Measurements from ENCODE around the gene RIMBP2.

The RIMBP2 gene

DNA sequence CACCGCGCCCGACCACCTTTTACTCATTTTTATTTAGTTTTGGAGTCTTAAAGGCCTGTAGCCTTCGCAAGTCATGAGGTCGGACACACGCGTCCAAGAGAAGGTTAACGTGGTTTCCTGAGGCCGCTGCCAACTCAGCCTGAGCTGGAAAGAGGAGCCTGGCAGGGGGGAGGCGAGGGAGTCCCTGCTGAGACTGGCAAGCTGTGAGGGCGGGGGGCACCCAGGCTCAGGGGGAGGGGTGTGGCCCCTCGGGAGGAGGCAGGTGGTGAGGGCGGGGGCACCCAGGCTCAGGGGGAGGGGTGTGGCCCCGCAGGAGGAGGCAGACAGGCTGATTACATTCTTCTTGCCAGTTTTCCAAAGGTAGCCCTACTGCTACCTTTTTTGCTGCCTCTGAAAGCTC, 235.2 kb downstream of the RIMBP2 start:
- no peak overlapping the region for H3K27ac ChIP-seq (ENCODE audit: extremely low read depth, low read depth, low read length)
- CTCF ChIA-PET = no interaction called here
- POLR2A ChIA-PET = no interaction called here

DNA sequence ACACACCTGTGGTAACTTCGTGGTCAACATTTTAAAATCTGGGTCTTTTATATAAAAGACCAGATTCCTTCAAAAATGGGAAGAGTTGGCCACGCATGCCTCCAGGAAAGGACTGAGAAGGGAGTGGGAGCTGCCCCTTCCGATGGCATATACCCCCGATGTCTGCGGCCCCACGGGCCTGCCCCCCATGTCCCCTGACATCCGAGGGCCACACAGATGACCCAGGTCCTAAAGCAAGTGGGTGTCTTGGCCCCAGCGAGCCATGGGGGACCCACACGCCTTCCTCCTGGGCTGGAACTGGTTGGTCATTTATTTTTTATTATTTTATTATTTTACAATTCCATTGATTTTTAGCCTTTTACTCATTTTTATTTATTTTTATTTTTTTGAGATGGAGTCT, 235.9 kb downstream of the RIMBP2 start:
- TF ChIP-seq, protein P1, sequence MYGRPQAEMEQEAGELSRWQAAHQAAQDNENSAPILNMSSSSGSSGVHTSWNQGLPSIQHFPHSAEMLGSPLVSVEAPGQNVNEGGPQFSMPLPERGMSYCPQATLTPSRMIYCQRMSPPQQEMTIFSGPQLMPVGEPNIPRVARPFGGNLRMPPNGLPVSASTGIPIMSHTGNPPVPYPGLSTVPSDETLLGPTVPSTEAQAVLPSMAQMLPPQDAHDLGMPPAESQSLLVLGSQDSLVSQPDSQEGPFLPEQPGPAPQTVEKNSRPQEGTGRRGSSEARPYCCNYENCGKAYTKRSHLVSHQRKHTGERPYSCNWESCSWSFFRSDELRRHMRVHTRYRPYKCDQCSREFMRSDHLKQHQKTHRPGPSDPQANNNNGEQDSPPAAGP (tag by site-specific recombination; IDR thresholded peaks at IDR 0.05) = no peak
- TF ChIP-seq MZF1 (tag by site-specific recombination; IDR thresholded peaks at IDR 0.05; ENCODE audit: borderline replicate concordance) (no peak), ZNF777 (tag by site-specific recombination; IDR thresholded peaks at IDR 0.05; ENCODE audit: borderline replicate concordance) (no peak), ZBTB8A (tag by site-specific recombination; IDR thresholded peaks at IDR 0.05) (no peak), ZNF692 (tag by site-specific recombination; IDR thresholded peaks at IDR 0.05) (no peak), ZNF311 (tag by site-specific recombination; IDR thresholded peaks at IDR 0.05; ENCODE audit: borderline replicate concordance) (no peak), GLIS1 (tag by site-specific recombination; IDR thresholded peaks at IDR 0.05) (no peak), ZNF214 (tag by site-specific recombination; IDR thresholded peaks at IDR 0.05; ENCODE audit: borderline replicate concordance) (no peak), TCF7L2 (IDR thresholded peaks at IDR 0.05; ENCODE audit: borderline replicate concordance, low read depth, low read length) (no peak), ZBTB10 (tag by site-specific recombination; IDR thresholded peaks at IDR 0.05) (no peak), ZIC2 (tag by site-specific recombination; IDR thresholded peaks at IDR 0.05) (no peak), ZBTB21 (tag by site-specific recombination; IDR thresholded peaks at IDR 0.05) (no peak), YY1 (tag by site-specific recombination; IDR thresholded peaks at IDR 0.05) (no peak), ZNF791 (tag by site-specific recombination; IDR thresholded peaks at IDR 0.05) (no peak), BCL11B (tag by site-specific recombination; IDR thresholded peaks at IDR 0.05; ENCODE audit: low read depth) (no peak)
- TF ChIP-seq, protein P2, sequence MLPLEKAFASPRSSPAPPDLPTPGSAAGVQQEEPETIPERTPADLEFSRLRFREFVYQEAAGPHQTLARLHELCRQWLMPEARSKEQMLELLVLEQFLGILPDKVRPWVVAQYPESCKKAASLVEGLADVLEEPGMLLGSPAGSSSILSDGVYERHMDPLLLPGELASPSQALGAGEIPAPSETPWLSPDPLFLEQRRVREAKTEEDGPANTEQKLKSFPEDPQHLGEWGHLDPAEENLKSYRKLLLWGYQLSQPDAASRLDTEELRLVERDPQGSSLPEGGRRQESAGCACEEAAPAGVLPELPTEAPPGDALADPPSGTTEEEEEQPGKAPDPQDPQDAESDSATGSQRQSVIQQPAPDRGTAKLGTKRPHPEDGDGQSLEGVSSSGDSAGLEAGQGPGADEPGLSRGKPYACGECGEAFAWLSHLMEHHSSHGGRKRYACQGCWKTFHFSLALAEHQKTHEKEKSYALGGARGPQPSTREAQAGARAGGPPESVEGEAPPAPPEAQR (tag by site-specific recombination; IDR thresholded peaks at IDR 0.05) = no peak
- TF ChIP-seq, protein P3, sequence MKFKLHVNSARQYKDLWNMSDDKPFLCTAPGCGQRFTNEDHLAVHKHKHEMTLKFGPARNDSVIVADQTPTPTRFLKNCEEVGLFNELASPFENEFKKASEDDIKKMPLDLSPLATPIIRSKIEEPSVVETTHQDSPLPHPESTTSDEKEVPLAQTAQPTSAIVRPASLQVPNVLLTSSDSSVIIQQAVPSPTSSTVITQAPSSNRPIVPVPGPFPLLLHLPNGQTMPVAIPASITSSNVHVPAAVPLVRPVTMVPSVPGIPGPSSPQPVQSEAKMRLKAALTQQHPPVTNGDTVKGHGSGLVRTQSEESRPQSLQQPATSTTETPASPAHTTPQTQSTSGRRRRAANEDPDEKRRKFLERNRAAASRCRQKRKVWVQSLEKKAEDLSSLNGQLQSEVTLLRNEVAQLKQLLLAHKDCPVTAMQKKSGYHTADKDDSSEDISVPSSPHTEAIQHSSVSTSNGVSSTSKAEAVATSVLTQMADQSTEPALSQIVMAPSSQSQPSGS (tag by site-specific recombination; IDR thresholded peaks at IDR 0.05; ENCODE audit: low read depth) = no peak
- Histone ChIP-seq H3K4me3 (ENCODE audit: low read depth, low read length) (no peak overlapping the region), H3K27ac (ENCODE audit: extremely low read depth, low read depth, low read length) (no peak overlapping the region), H3K36me3 (ENCODE audit: control insufficient read depth in 2 of 2, insufficient read depth in 1 of 2, low read length in 2 of 2) (no peaks in the 10 kb centered on the region), H3K4me1 (ENCODE audit: control insufficient read depth, insufficient read depth, low read length) (no peaks in the 10 kb centered on the region), H3K9me3 (ENCODE audit: control insufficient read depth, insufficient read depth, low read depth, low read length) (no peaks in the 10 kb centered on the region)
- CTCF ChIA-PET = no interaction called here
- POLR2A ChIA-PET = no interaction called here

More for the DNA sequence above, 235.2 kb downstream of the RIMBP2 start:
- Histone ChIP-seq H3K4me1 (ENCODE audit: control insufficient read depth, insufficient read depth, low read length) (no peaks in the 10 kb centered on the region), H3K4me3 (ENCODE audit: low read depth, low read length) (no peak overlapping the region), H3K9me3 (ENCODE audit: control insufficient read depth, insufficient read depth, low read depth, low read length) (no peaks in the 10 kb centered on the region), H3K36me3 (ENCODE audit: control insufficient read depth in 2 of 2, insufficient read depth in 1 of 2, low read length in 2 of 2) (no peaks in the 10 kb centered on the region)
- TF ChIP-seq OVOL3 (tag by site-specific recombination; IDR thresholded peaks at IDR 0.05) (no peak), SCRT2 (tag by site-specific recombination; IDR thresholded peaks at IDR 0.05) (no peak), KLF1 (tag by site-specific recombination; IDR thresholded peaks at IDR 0.05) (peak; percentile 60)

Data from HEK293 (cell line).